Measurements from ENCODE around the gene LZTFL1.

The LZTFL1 gene

GRCh38 chr3:45782381-45782780 lies 59.5 kb downstream of the LZTFL1 start:
- no peak for DNase-seq

DNA sequence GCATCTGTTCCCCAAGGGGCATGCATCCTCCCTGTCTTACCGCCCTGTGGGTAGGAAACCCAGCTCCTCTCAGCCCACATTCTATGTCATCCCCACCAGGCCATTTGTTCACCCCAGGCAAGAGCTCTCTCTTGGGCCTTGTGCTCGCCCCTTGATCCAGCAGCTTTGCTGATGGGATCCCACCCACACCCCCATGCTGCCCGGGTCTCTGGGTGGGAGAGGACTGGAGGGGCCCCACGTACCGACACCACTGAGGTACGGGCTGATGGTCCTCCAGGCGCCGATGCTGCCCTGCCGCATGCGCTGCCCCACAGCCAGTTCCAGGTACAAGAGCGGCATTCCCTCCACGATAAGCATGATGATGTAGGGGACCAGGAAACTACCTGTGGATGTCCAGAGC lies 60.1 kb downstream of the LZTFL1 start:
- DNase-seq = no peak

DNA sequence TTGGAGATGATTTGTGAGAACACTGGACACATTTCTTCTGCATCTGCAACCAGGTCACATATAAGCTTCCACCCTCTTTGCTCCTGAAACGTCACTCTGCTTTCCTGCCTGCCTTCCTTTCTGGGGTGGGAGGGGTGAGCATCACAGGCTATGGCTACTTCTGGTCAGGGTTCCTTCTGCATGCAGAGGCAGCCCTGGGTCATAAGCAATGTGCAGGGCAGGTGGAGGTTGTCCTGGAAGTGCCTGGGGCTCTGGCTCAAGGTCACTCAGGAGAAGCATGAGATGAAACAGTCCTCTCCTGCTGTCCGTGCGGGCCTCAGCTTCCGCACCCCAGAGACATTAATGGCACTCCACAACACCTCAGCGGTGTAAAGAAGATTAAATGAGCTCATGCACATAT lies 60.6 kb downstream of the LZTFL1 start:
- no peak for DNase-seq

DNA sequence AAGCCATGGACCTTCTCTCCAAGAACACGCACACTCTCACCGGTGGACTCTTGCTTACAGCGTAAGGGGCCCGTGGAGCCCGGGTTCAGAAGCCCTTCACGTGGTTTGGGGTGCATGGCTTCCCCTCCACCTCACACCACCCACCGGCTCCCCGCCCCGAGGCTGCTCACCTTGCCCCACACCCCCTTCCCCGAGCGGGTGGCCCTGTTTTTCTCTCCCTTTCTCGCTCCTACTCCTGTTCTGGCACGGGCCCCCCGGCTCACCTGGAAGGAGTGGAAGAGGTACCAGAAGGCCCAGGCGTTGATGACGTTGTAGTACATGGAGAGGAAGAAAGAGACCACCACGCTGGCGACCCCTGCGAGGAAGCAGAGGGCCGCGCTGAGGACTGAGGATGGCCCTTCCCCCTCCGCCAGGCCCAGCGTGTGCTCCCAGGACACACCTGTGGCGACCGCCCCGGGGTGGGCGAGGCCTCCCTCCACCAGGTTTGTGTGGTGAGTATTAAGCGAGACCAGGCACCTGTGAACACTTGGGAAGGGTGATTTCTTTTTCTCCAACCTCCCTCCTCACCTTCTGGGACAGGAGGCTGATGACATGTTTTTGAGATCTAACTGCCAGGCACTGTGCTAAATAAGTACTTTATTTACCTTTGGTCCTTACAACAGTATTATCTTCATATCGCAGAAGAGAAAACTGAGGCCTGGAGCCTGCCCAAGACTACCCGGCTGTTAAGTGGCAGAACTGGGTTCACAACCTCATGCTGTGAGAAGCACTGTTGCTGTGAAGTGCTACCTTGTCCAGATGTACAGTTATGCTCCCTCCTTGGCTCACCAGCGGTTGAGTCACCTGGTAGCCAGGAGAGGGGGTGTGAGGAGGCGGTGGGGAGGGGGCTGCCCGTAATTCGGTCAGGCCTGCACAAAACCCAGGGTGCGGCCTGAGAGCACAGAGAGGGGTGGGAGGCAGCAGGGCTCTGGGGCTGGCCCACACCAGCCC lies 61.9 kb downstream of the LZTFL1 start:
- no peak for DNase-seq

GRCh38 chr3:45778761-45779201 lies 63.1 kb downstream of the LZTFL1 start:
- no peak for DNase-seq

DNA sequence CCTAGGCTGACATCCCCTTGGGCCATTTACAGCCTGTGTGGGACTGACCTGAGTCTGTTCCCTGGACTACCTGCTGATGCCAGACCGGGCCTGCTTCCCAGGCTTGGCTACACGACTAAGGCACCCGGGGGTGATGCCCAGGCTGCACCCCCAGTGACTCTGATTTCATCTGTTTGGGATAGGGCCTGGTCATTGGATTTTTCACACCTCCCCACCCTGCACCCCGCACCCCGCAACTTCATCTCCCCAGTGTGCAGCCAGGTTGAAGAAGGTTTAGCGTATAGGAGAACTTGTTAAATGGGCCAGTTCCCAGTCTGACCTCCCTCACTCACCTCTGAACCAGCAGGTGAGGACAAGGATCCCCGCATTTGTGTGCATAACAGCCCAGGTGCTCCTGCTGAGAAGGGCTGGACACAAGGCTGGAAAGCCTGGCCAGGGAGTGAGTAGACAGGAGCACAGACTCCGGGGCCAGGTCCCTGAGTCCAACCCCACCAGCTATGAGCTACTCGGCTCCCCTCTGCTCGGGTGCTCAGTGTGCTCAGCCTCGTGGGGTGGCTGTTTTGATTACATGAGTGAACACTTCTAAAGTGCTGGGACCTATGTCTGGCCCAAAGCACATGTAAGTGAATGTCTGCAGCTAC lies 64.1 kb downstream of the LZTFL1 start:
- DNase-seq = no peak

DNA sequence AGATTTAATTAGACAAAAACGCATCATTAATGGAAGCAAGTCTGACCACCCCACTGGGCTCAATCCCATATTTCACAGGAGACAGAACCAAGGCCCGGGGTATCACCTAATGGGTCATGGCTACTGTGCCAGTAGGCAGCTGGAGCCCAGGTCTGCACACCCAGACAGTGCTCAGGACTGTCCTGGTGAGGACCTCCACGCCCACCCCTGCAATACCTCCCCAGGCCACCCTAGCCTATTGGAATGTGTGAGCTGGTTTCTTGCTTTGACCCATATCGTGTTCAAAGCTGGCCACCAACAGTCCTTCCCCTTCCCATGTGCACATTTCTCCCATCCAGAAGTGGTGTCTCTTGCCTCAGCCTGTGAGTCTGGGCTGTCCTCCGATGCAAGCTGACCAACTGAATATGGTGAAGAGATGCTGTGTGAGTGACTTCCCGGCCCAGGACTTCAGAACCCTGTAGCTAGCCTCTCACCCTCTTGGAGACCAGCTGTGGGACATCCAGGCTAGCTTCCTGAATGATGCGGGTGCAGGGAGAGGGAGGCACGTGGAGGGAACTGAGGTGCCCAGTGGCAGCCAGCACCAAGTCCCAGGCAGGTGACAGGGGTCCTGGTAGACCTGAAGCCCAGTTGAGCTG lies 64.7 kb downstream of the LZTFL1 start:
- DNase-seq = no peak

DNA sequence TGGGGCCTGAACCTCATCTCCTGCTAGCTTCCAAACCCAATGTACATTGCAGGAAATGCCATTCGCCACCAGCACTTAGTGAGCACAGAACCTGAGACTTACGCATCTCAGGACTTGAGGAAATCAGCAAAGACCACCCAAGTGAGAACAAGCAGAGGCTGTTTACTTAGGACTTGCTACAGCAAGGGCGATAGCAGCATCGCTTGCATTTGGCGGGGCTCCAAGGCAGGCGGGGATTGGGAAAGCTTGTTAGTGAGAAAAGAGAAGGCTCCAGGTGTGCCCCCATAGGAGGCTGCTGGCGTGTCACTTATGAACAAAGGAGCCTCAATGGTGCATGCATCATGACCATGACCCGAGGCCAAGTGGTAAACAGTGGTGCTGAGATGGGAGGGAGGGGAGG lies 65.3 kb downstream of the LZTFL1 start:
- no peak for DNase-seq

GRCh38 chr3:45776301-45776595 lies 65.7 kb downstream of the LZTFL1 start:
- DNase-seq = no peak

DNA sequence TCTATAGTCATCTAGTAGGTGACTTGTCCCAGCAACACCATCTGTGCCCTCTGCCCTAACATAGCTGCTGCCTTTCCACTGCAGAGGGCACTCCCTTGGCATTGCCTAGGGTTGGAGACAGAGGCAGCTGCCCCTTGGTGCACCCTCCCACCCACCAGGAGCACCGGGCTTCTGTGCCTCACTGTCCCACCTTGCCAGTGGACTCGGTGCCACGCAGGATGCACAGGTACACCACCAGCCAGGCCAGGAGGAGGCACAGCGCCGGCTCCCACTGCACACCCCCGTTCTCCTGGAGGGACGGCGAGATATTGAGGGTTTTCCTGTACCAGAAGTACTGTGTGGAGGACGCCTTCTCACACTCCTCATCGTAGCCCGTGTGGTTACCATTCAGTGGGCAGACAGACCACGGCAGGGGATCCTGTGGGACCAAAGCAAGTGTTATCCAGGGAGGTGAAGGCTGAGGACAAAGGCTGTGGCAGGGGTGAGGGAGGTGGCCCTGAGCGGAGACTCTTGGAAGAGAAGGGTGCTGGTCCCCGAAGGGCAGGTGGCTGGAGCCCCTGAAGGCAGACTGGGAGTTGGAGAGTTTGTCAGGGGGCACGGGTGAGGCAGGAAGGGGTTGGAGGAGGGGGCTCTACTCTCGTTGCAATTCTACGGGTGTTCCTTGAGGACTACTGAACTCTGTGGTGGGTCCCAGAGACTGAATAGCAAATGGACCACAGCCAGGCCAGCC lies 66.2 kb downstream of the LZTFL1 start:
- DNase-seq = no peak

GRCh38 chr3:45774581-45775521 lies 67.1 kb downstream of the LZTFL1 start:
- DNase-seq = no peak

GRCh38 chr3:45773714-45774449 lies 68.0 kb downstream of the LZTFL1 start:
- DNase-seq = no peak

Data from left hindlimb (tissue), 1 donor.